HCT116 (cell line): ENCODE measurements around the gene C1R. TPM values are rescaled to one million over a fixed set of nuclear protein-coding genes. Genes with fewer than 3 reads are reported as not detected.

ENCODE experiments used
- ATAC-seq: fragments of 200-7000 bp; cut with Tn5 transposase; 2 replicates; pipeline ENCODE4 v1.9.1; 2020; ENCODE audit warnings: mild to moderate bottlenecking, moderate library complexity
- BruUV-seq: library from RNA; stranded (reverse); fragments of 400-500 nt; replicated peaks from 2 replicates; lab custom pipeline; 2021; lab: Mats Ljungman, UMichigan
- CTCF ChIA-PET: fragments of 300-600 bp; sonication (Branson Sonifier 250); formaldehyde crosslinking; loops from one replicate; lab custom pipeline; 2021; ENCODE audit warnings: antibody characterized with exemption; lab: Charles Lee
- POLR2A ChIA-PET: fragments of 300-600, 350-600 bp; sonication (Branson Sonifier 250); formaldehyde crosslinking; loops from one replicate; lab custom pipeline; 2021; ENCODE audit warnings: antibody characterized with exemption; lab: Charles Lee
- RAD21 ChIA-PET, 2 experiments: fragments of 300-600 bp; sonication (Branson Sonifier 250); formaldehyde crosslinking; loops; one replicate each; lab custom pipeline; 2023; ENCODE audit warnings: low total read pairs in 2 of 2; ENCODE audit not compliant: uncharacterized antibody in 2 of 2, unreplicated experiment in 2 of 2, low non-redundant PET in 1 of 2; lab: Charles Lee
- DNase-seq: peaks from one replicate; pipeline ENCODE4 v3.0.0-alpha.2; 2010; ENCODE audit warnings: low read depth, low spot score
- H2AFZ ChIP-seq: fragments of 200-600 bp; shearing (Covaris generic), sonication (generic); 2 replicates; pipeline ENCODE4 v1.6.1; 2017; ENCODE audit warnings: low read depth, mixed run types, mixed read lengths, antibody characterized with exemption, low read length; ENCODE audit not compliant: poor library complexity, severe bottlenecking
- H3K27ac ChIP-seq: 2 replicates; pipeline ENCODE4 v1.5.1; 2012; ENCODE audit warnings: low read depth, low read length
- H3K27me3 ChIP-seq: fragments of 200-600 bp; sonication (generic); 2 replicates; pipeline ENCODE4 v1.6.1; 2016; ENCODE audit warnings: mixed run types, low read length, mixed read lengths; ENCODE audit not compliant: insufficient read depth
- H3K36me3 ChIP-seq, 2 experiments: fragments of 200-500 bp in 1 of 2; fragments of 200-600 bp in 1 of 2; sonication (Bioruptor generic) in 1 of 2; sonication (generic) in 1 of 2; 2 replicates each; pipeline versions ENCODE4 v1.5.1 to v1.6.1; 2014 to 2016; ENCODE audit warnings: low read length in 2 of 2, inconsistent platforms in 1 of 2, mixed read lengths in 1 of 2, mixed run types in 1 of 2; ENCODE audit not compliant: insufficient read depth in 2 of 2, control insufficient read depth in 1 of 2
- H3K4me1 ChIP-seq, 2 experiments: fragments of 200-600 bp in 1 of 2; sonication (generic) in 1 of 2; 2 replicates each; pipeline versions ENCODE4 v1.5.1 to v1.6.1; 2012 to 2017; ENCODE audit warnings: low read length in 2 of 2, inconsistent platforms in 1 of 2, mild to moderate bottlenecking in 1 of 2, mixed read lengths in 1 of 2, mixed run types in 1 of 2, moderate library complexity in 1 of 2; ENCODE audit not compliant: insufficient read depth in 2 of 2, control insufficient read depth in 1 of 2
- H3K4me2 ChIP-seq: fragments of 200-600 bp; sonication (generic); 2 replicates; pipeline ENCODE4 v1.6.1; 2017; ENCODE audit warnings: mixed run types, low read length, mixed read lengths
- H3K4me3 ChIP-seq, 2 experiments: fragments of 200-600 bp in 1 of 2; sonication (generic) in 1 of 2; replicated peaks in 1 of 2; 2 replicates each; pipeline ENCODE4 v1.5.1; 2011 to 2016; ENCODE audit warnings: low read length in 2 of 2, control low read depth in 1 of 2, low read depth in 1 of 2, mild to moderate bottlenecking in 1 of 2, mixed read lengths in 1 of 2, mixed run types in 1 of 2
- H3K79me2 ChIP-seq: fragments of 200-600 bp; sonication (generic); 2 replicates; pipeline ENCODE4 v1.6.1; 2017; ENCODE audit warnings: mild to moderate bottlenecking, mixed run types, low read length, moderate library complexity, mixed read lengths; ENCODE audit not compliant: insufficient read depth
- H3K9ac ChIP-seq: fragments of 200-600 bp; sonication (generic); 2 replicates; pipeline ENCODE4 v1.6.1; 2016; ENCODE audit warnings: low read length, mixed read lengths
- H3K9me2 ChIP-seq: fragments of 200-600 bp; sonication (generic), shearing (Covaris generic); 2 replicates; pipeline ENCODE4 v1.6.1; 2017; ENCODE audit warnings: mixed run types, mild to moderate bottlenecking, moderate library complexity; ENCODE audit not compliant: insufficient read depth
- H3K9me3 ChIP-seq, 2 experiments: fragments of 200-500 bp in 1 of 2; fragments of 200-600 bp in 1 of 2; sonication (Bioruptor generic) in 1 of 2; sonication (generic) in 1 of 2; 2 replicates each; pipeline ENCODE4 v1.6.1; 2014 to 2017; ENCODE audit warnings: low read length in 2 of 2, mixed read lengths in 2 of 2, inconsistent platforms in 1 of 2, low read depth in 1 of 2, mild to moderate bottlenecking in 1 of 2, mixed run types in 1 of 2, moderate library complexity in 1 of 2; ENCODE audit not compliant: control insufficient read depth in 1 of 2, insufficient read depth in 1 of 2
- H4K20me1 ChIP-seq: fragments of 200-600 bp; sonication (generic), shearing (Covaris generic); 2 replicates; pipeline ENCODE4 v1.6.1; 2017; ENCODE audit warnings: mixed run types, mild to moderate bottlenecking, moderate library complexity; ENCODE audit not compliant: insufficient read depth
- ATF3 ChIP-seq: IDR thresholded peaks from 2 replicates; pipeline ENCODE4 v1.6.1; 2012
- CEBPB ChIP-seq: IDR thresholded peaks from 2 replicates; pipeline ENCODE4 v1.6.1; 2012; ENCODE audit warnings: low read depth
- EGR1 ChIP-seq: IDR thresholded peaks from 2 replicates; pipeline ENCODE4 v1.6.1; 2012; ENCODE audit warnings: low read depth
- EZH2 ChIP-seq: fragments of 200-600 bp; sonication (generic); IDR thresholded peaks from 2 replicates; pipeline ENCODE4 v1.6.1; 2017; ENCODE audit warnings: antibody characterized with exemption, mixed run types
- EZH2phosphoT487 ChIP-seq: fragments of 200-600 bp; IDR thresholded peaks from 2 replicates; pipeline ENCODE4 v1.6.1; 2018; ENCODE audit warnings: antibody characterized with exemption, borderline replicate concordance
- JUND ChIP-seq: IDR thresholded peaks from 2 replicates; pipeline ENCODE4 v1.6.1; 2012
- MAX ChIP-seq: IDR thresholded peaks from 2 replicates; pipeline ENCODE4 v1.6.1; 2012
- POLR2AphosphoS5 ChIP-seq: IDR thresholded peaks from 2 replicates; pipeline ENCODE4 v1.6.1; 2011; ENCODE audit warnings: mild to moderate bottlenecking, low read depth, low read length, moderate library complexity
- SIN3A ChIP-seq: IDR thresholded peaks from 2 replicates; pipeline ENCODE4 v1.6.1; 2012; ENCODE audit warnings: low read depth
- SP1 ChIP-seq: IDR thresholded peaks from 2 replicates; pipeline ENCODE4 v1.6.1; 2012; ENCODE audit warnings: low read depth
- ZBTB33 ChIP-seq: IDR thresholded peaks from 2 replicates; pipeline ENCODE4 v1.6.1; 2011; ENCODE audit warnings: mild to moderate bottlenecking, low read length, moderate library complexity; ENCODE audit not compliant: insufficient replicate concordance; ENCODE audit errors: extremely low read depth
- ZFX ChIP-seq: fragments of 450-650 bp; IDR thresholded peaks from 2 replicates; pipeline ENCODE4 v1.6.1; 2017
- intact Hi-C: fragments of 100-400 bp; cut with micrococcal nuclease; formaldehyde crosslinking; loops from 2 replicates; pipeline ENCODE4 v1.10.0; 2022
- total RNA-seq: library from RNA; stranded (reverse); gene quantifications from one replicate; pipeline ENCODE4 v1.2.1, GENCODE V29; 2021; ENCODE audit not compliant: unreplicated experiment

Gene C1R
- total RNA-seq, 1 experiment from 2014 or later, result 4.3 TPM

GRCh38 chr12:7093892-7094291 is 1.6 kb upstream of the C1R start:
- Histone ChIP-seq H3K27ac (no peak overlapping the region), H3K9me2 (no peaks in the 10 kb centered on the region), H3K4me3 (no peak overlapping the region), H4K20me1 (no peaks in the 10 kb centered on the region), H2AFZ (no peak overlapping the region), H3K4me2 (no peak overlapping the region), H3K9ac (no peak overlapping the region), H3K9me3 (no peaks in the 10 kb centered on the region), H3K36me3 (no peaks in the 10 kb centered on the region), H3K27me3 (no peaks in the 10 kb centered on the region), H3K4me1 (peaks cover 0 to 6% of the 10 kb centered on the region in 2 experiments; a peak in 1 of 4 replicates), H3K79me2 (no peaks in the 10 kb centered on the region)
- BruUV-seq, result no TSS peak
- ChIA-PET CTCF (interaction anchor here (0.9 to 1.6 kb wide), 5 partner anchors 15 to 221 kb away, joined by 3 to 6 read pairs (median 4); partner anchors contain the start of genes C1RL, LPCAT3 and SPSB2), POLR2A (interaction anchor here (1.3 to 1.7 kb wide), 2 partner anchors 14 to 149 kb away, joined by 4 to 10 read pairs; partner anchors contain the start of genes C12orf57 and RNU7-1), RAD21 (no interaction called here)
- intact Hi-C loops, result loop anchor here (5.0 kb wide), 1 partner anchor 122 kb away; the partner anchor contains the start of genes EMG1 and PHB2
- DNase-seq, result no peak
- ATAC-seq, result no peak
- no peak for TF ChIP-seq MAX
- no peak for TF ChIP-seq SIN3A
- no peak for TF ChIP-seq EZH2
- TF ChIP-seq EGR1, result no peak
- peak; percentile 37 for TF ChIP-seq POLR2AphosphoS5
- TF ChIP-seq ZFX, result no peak
- TF ChIP-seq EZH2phosphoT487, result no peak
- TF ChIP-seq ATF3, result no peak

GRCh38 chr12:7093486-7093885 is 1.2 kb upstream of the C1R start:
- DNase-seq (no peak), ATAC-seq (no peak)
- no peak overlapping the region for H3K9ac ChIP-seq
- no peaks in the 10 kb centered on the region for H3K9me3 ChIP-seq
- ChIA-PET RAD21 (no interaction called here), POLR2A (interaction anchor here (1.3 to 1.7 kb wide), 2 partner anchors 15 to 149 kb away, joined by 4 to 10 read pairs; partner anchors contain the start of genes C12orf57 and RNU7-1), CTCF (interaction anchor here (0.9 to 1.6 kb wide), 5 partner anchors 15 to 221 kb away, joined by 3 to 6 read pairs (median 4); partner anchors contain the start of genes C1RL, LPCAT3 and SPSB2)
- no peaks in the 10 kb centered on the region for H4K20me1 ChIP-seq
- TF ChIP-seq ZBTB33 (no peak), CEBPB (no peak), SP1 (no peak), JUND (no peak)
- H3K27ac ChIP-seq, result no peak overlapping the region
- H3K27me3 ChIP-seq, result no peaks in the 10 kb centered on the region
- H3K4me3 ChIP-seq, result no peak overlapping the region
- intact Hi-C loops, result loop anchor here (5.0 kb wide), 1 partner anchor 121 kb away; the partner anchor contains the start of genes EMG1 and PHB2
- H3K36me3 ChIP-seq, result no peaks in the 10 kb centered on the region
- no peaks in the 10 kb centered on the region for H3K9me2 ChIP-seq
- BruUV-seq, result no TSS peak
- no peak overlapping the region for H2AFZ ChIP-seq
- H3K79me2 ChIP-seq, result no peaks in the 10 kb centered on the region
- no peak overlapping the region for H3K4me2 ChIP-seq
- H3K4me1 ChIP-seq, result peaks cover 0 to 6% of the 10 kb centered on the region in 2 experiments; a peak in 1 of 4 replicates
